Stimulated activated CD8-positive, alpha-beta memory T cell treated with anti-CD3 and anti-CD28 coated beads, Interleukin-15, amount 100 ng/mL, for 1 hour (primary cell): ENCODE results near the gene RBMY1F.
"Not testable (repeated sequence)": the region's sequence is repeated elsewhere in the genome, so short reads cannot be mapped to it uniquely, and the experiment has no call there.

Experiments used
- DNase-seq: peaks from one replicate; pipeline ENCODE4 v3.0.0-alpha.2; 2020; ENCODE audit warnings: low read depth

Gene RBMY1F

DNA sequence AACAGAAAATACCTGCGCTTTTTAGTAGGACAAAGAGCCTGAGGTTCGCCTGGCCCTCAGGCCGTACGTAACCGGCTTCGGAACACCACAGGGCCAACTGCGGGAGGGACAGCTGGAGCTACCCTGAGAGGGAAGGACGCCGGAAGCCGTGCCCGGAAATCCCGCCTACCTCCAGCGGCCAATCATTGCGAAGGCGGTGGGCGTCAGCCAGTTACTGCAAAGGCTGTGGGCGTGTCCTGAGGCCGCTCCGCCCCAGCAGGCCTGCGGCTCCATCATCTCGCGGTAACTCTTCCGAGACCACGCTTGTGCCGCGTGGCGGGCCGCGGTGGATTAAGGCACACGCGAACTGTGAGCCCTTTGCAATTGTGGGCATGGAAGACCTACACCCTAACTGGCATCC lies at the start of gene RBMY1F:
RBMY1F (minus strand) TSS at position 101 of the 400 bp plus-strand sequence. CDS start 1,954 bp downstream, outside the sequence.
- not testable (repeated sequence) for DNase-seq

DNA sequence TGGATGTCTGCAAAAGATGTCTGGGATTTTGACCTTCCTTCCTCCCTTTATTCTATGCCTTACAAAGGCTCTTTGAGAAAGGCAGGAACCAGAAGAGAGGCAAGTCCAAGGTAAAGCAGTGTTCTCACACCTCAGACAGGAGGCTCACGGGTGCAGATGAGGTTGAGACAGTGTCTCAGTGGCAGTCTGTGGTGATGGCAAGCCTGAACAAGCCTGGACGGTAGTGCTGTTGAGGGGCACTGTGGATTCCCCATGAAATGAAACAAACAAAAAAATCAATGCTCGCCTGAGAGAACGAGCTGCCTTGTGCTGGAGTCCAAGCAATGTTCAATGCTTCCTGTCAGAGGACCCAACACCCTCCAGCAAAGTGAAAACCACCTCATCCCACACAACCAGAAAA lies 31.6 kb downstream of the RBMY1F start:
- DNase-seq = not testable (repeated sequence)

- DNase-seq = not testable (repeated sequence)
Measured at GRCh38 chrY:22141011-22141695, 41.6 kb downstream of the RBMY1F start.

DNA sequence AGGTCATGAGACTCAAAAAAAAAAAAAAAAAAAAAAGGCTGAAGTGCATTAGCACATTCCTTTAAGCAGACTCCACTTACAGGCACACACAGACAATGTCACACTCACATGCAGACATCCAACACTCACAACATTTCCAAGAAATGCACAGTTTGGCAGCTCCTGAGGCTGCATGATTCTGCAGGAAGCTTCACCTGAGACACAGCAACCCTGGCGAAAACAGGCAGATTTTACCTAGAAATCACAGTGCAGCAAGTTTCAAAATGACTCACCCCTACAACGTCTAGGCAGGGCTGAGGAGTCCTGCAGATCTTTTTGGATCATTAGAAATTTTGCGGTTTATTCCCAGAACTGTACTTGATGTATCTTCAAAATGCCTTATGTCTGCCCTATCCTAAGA lies 48.0 kb downstream of the RBMY1F start:
- not testable (repeated sequence) for DNase-seq

DNA sequence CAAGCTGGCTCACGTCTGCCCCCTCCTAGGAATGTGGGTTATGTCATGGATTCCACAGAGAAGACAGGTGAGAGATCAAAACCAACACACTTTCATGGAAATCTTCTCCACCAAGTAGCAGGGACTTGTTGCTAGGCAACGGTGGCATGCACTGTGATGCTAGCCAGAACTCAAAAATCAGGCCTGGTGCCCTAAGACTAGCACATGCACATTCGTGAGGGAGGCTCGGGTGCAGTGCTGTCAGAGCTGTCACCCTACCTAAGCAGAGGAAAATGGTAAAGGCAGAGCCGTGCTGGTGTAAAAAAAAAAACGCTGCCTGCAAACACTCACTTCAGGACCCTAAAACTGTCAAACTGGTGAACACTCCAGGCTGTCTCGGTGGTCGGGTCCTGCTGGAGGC lies 52.2 kb downstream of the RBMY1F start:
- not testable (repeated sequence) for DNase-seq
